ENCODE measurements around the gene ATP5PD. TPM values are rescaled to one million over a fixed set of nuclear protein-coding genes. Genes with fewer than 3 reads are reported as not detected.
A peak's percentile ranks its signal among the peaks of the same experiment; 100 is the strongest.

ATP5PD gene
- total RNA-seq, 1 experiment from 2014 or later: 344 TPM

DNA sequence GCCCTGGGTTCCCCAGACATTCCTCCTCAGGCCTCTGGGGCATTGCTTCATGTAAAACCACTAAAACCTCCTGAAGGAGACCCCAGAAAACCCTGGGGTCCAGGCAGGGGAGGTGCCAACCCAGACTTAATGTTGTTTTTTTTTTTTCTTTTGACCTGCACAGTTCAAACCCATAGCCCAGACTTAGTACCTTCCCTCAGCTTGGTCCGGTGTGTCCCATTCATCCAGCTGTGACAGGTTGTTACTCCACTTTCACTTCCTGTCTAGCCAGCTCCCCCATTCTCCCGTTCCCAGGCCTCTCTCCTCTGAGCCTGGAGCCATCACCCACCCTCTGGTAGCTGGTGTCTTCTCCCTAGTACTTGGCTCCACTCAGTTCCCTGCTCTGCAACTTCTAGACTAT lies 54.5 kb downstream of the ATP5PD start:
- no peak overlapping the region for H2BK12ac ChIP-seq (ENCODE audit: insufficient read length, low read depth, low read length)
- Mint-ChIP-seq H3K36me3 (ENCODE audit: insufficient read depth in 1 of 3, low read depth in 3 of 3) (peaks cover 0 to 2% (median 0%) of the 10 kb centered on the region in 3 experiments; a peak in 1 of 7 replicates), H3K27me3 (ENCODE audit: low read depth) (no peaks in the 10 kb centered on the region), H3K4me1 (peaks cover 9 to 12% of the 10 kb centered on the region in 2 experiments), H3K27ac (peak overlapping the region; percentile 39 to 68 (median 56); a peak in 4 of 7 replicates), H3K4me3 (no peak overlapping the region), H3K9me3 (no peaks in the 10 kb centered on the region; a peak in 1 of 5 replicates)
- H3K4me2 ChIP-seq (ENCODE audit: insufficient read depth, insufficient read length, low read length): no peak overlapping the region
- no peaks in the 10 kb centered on the region for H4K20me1 ChIP-seq (ENCODE audit: control insufficient read depth, insufficient read depth, insufficient read length)
- H3K27me3 ChIP-seq (ENCODE audit: insufficient read depth, low read length): no peaks in the 10 kb centered on the region
- H3K18ac ChIP-seq (ENCODE audit: insufficient read length, low read depth, low read length): no peak overlapping the region
- no peaks in the 10 kb centered on the region; the same call in 1 of the 2 replicates for H3K4me1 ChIP-seq (ENCODE audit: insufficient read depth, low read length)
- no peak overlapping the region for H2AFZ ChIP-seq (ENCODE audit: low read length)
- H2BK5ac ChIP-seq (ENCODE audit: insufficient read length, low read length): no peak overlapping the region
- TF ChIP-seq, protein P1, sequence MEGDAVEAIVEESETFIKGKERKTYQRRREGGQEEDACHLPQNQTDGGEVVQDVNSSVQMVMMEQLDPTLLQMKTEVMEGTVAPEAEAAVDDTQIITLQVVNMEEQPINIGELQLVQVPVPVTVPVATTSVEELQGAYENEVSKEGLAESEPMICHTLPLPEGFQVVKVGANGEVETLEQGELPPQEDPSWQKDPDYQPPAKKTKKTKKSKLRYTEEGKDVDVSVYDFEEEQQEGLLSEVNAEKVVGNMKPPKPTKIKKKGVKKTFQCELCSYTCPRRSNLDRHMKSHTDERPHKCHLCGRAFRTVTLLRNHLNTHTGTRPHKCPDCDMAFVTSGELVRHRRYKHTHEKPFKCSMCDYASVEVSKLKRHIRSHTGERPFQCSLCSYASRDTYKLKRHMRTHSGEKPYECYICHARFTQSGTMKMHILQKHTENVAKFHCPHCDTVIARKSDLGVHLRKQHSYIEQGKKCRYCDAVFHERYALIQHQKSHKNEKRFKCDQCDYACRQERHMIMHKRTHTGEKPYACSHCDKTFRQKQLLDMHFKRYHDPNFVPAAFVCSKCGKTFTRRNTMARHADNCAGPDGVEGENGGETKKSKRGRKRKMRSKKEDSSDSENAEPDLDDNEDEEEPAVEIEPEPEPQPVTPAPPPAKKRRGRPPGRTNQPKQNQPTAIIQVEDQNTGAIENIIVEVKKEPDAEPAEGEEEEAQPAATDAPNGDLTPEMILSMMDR (conservative IDR thresholded peaks at IDR 0.05): no peak
- no peak overlapping the region for H4K8ac ChIP-seq (replicated peaks; ENCODE audit: insufficient read length, low read depth, low read length)
- peaks cover 8% of the 10 kb centered on the region for H3K79me1 ChIP-seq (ENCODE audit: insufficient read depth, low read depth, low read length, poor library complexity, severe bottlenecking)
- H2BK20ac ChIP-seq (ENCODE audit: low read depth, low read length, poor library complexity, severe bottlenecking): no peak overlapping the region
- H2BK120ac ChIP-seq (ENCODE audit: low read depth, low read length, poor library complexity, severe bottlenecking): no peak overlapping the region
- peaks cover 10% of the 10 kb centered on the region; the same call in 1 of the 2 replicates for H3K79me2 ChIP-seq (ENCODE audit: insufficient read depth, low read length)
- no CpG with 5 or more reads among the region's 2 CpGs for WGBS (ENCODE audit: extremely low coverage, insufficient read length, low lambda C conversion rate)
- no peak overlapping the region for H2BK15ac ChIP-seq (ENCODE audit: low read depth, low read length)
- no peak overlapping the region for H3K14ac ChIP-seq (ENCODE audit: insufficient read depth, low read length)
- H4K91ac ChIP-seq (ENCODE audit: insufficient read length, low read depth, low read length): no peak overlapping the region
- H2AK5ac ChIP-seq (ENCODE audit: insufficient read length, low read length): no peak overlapping the region
- DNase-seq: no peak
- no peak overlapping the region for H3K23ac ChIP-seq (ENCODE audit: insufficient read length, low read depth, low read length)
- H3K4ac ChIP-seq (ENCODE audit: low read depth, low read length): no peak overlapping the region
- H4K5ac ChIP-seq (ENCODE audit: insufficient read length, low read depth, low read length): no peak overlapping the region
- H3K9ac ChIP-seq (ENCODE audit: extremely low read depth, insufficient read length, low read length): no peak overlapping the region
- H3K27ac ChIP-seq (ENCODE audit: insufficient read length, low read depth, low read length): no peak overlapping the region
- H3T11ph ChIP-seq (ENCODE audit: low read length): no peak overlapping the region
- no peak overlapping the region for H3K56ac ChIP-seq (ENCODE audit: insufficient read length, low read depth, low read length)
- no peaks in the 10 kb centered on the region for H3K9me3 ChIP-seq (ENCODE audit: control insufficient read depth, low read depth, low read length)
- peaks cover 9% of the 10 kb centered on the region for H3K23me2 ChIP-seq (ENCODE audit: insufficient read length, low read depth, low read length, poor library complexity, severe bottlenecking)
